Gastroesophageal sphincter (tissue), 3 donors: Measurements from ENCODE around the gene MCC.

Experiments used
- CTCF ChIP-seq, 4 experiments: fragments of 200-600 bp in 2 of 4; fragments of 450-650 bp in 2 of 4; sonication (generic) in 1 of 4; IDR thresholded peaks; one replicate each; pipeline ENCODE4 v1.5.1; 2017 to 2019; ENCODE audit warnings: antibody characterized with exemption in 4 of 4, mild to moderate bottlenecking in 2 of 4, moderate library complexity in 2 of 4
- POLR2A ChIP-seq, 2 donors: fragments of 450-650 bp; IDR thresholded peaks; one replicate each; pipeline ENCODE4 v1.6.1; 2017; ENCODE audit warnings: antibody characterized with exemption in 2 of 2, mild to moderate bottlenecking in 2 of 2, moderate library complexity in 1 of 2
- POLR2AphosphoS5 ChIP-seq: sonication (generic); formaldehyde crosslinking; IDR thresholded peaks from one replicate; pipeline ENCODE4 v1.6.1; 2017; ENCODE audit warnings: antibody characterized with exemption

DNA sequence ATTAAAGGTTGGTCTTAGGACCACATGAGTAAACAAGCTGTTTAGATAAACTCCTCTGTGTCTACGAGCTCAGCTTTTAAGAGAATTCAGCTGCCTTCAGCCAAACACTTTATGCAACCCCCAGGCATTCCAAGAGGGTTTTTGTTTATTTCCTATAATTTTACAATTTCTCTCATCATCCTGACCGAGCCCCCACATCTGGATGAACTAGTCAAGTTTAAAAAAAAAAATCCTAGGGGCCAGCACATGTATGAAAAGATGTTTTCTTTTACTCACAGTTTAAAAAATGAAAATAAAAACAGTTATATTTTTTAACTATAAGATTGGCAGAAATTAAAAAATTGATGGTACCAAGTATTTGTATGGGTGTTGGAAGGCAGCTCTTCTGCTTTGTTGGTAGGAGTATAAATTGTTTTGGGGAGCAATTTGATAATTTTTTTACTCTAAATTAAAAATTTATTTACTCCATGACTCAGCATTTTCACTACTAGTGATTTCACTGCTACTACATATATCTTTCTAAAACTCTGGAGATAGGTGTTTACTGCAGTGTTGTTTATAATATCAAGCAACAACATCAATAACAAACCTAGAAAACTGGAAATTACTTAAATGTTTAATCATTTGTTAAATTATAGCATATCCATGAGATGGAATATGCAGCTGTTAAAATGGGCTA is 43.4 kb upstream of the MCC start:
- no peak for TF ChIP-seq POLR2A (IDR thresholded peaks at IDR 0.05)
- TF ChIP-seq CTCF (IDR thresholded peaks at IDR 0.05): no peak
- TF ChIP-seq POLR2AphosphoS5: no peak
